Trophoblast cell (in vitro differentiated cells and primary cell): ENCODE data around the gene CTPS2.
A peak's percentile ranks its signal among the peaks of the same experiment; 100 is the strongest.
"Not testable (repeated sequence)": the region's sequence is repeated elsewhere in the genome, so short reads cannot be mapped to it uniquely, and the experiment has no call there.

Source experiments
- DNase-seq, 2 donors: peaks; one replicate each; pipeline ENCODE4 v3.0.0-alpha.2; 2016
- H2AFZ ChIP-seq: 2 replicates; pipeline ENCODE4 v1.6.1; 2013; ENCODE audit warnings: low read length, moderate library complexity, mild to moderate bottlenecking; ENCODE audit not compliant: insufficient read depth, poor library complexity
- H2AK5ac ChIP-seq: 2 replicates; pipeline ENCODE4 v1.6.1; 2013; ENCODE audit warnings: mild to moderate bottlenecking, low read length
- H2BK120ac ChIP-seq: 2 replicates; pipeline ENCODE4 v1.6.1; 2013; ENCODE audit warnings: low read length, mild to moderate bottlenecking, moderate library complexity; ENCODE audit not compliant: insufficient read depth, poor library complexity
- H2BK12ac ChIP-seq: 2 replicates; pipeline ENCODE4 v1.6.1; 2013; ENCODE audit warnings: mild to moderate bottlenecking, low read length, moderate library complexity
- H2BK5ac ChIP-seq: 2 replicates; pipeline ENCODE4 v1.6.1; 2013; ENCODE audit warnings: low read length, low read depth, moderate library complexity, mild to moderate bottlenecking; ENCODE audit not compliant: poor library complexity
- H3K14ac ChIP-seq: 2 replicates; pipeline ENCODE4 v1.6.1; 2013; ENCODE audit warnings: mild to moderate bottlenecking, low read length
- H3K18ac ChIP-seq: 2 replicates; pipeline ENCODE4 v1.6.1; 2013; ENCODE audit warnings: mild to moderate bottlenecking, low read length
- H3K23ac ChIP-seq: 2 replicates; pipeline ENCODE4 v1.6.1; 2013; ENCODE audit warnings: low read length
- H3K27ac ChIP-seq: 2 replicates; pipeline ENCODE4 v1.5.1; 2013; ENCODE audit warnings: low read depth, mild to moderate bottlenecking, inconsistent platforms, low read length, moderate library complexity
- H3K27me3 ChIP-seq: 2 replicates; pipeline ENCODE4 v1.6.1; 2013; ENCODE audit warnings: inconsistent platforms, mild to moderate bottlenecking, low read length, moderate library complexity; ENCODE audit not compliant: insufficient read depth
- H3K36me3 ChIP-seq, 2 experiments: 1 replicate in 1 of 2; 2 replicates in 1 of 2; pipeline ENCODE4 v1.6.1; 2013; ENCODE audit warnings: low read length in 2 of 2, mild to moderate bottlenecking in 2 of 2, moderate library complexity in 1 of 2; ENCODE audit not compliant: insufficient read depth in 2 of 2, control insufficient read depth in 1 of 2
- H3K4ac ChIP-seq: 2 replicates; pipeline ENCODE4 v1.6.1; 2013; ENCODE audit warnings: low read depth, mild to moderate bottlenecking, low read length, moderate library complexity
- H3K4me1 ChIP-seq, 2 experiments: 1 replicate in 1 of 2; 2 replicates in 1 of 2; pipeline ENCODE4 v1.6.1; 2013; ENCODE audit warnings: low read length in 2 of 2, mild to moderate bottlenecking in 2 of 2, moderate library complexity in 1 of 2; ENCODE audit not compliant: insufficient read depth in 2 of 2, control insufficient read depth in 1 of 2
- H3K4me2 ChIP-seq: 2 replicates; pipeline ENCODE4 v1.6.1; 2013; ENCODE audit warnings: inconsistent platforms, mild to moderate bottlenecking, low read length, moderate library complexity
- H3K4me3 ChIP-seq: 2 replicates; pipeline ENCODE4 v1.5.1; 2013; ENCODE audit warnings: mild to moderate bottlenecking, low read depth, low read length, inconsistent platforms
- H3K79me1 ChIP-seq: one replicate; pipeline ENCODE4 v1.6.1; 2013; ENCODE audit warnings: low read length
- H3K79me2 ChIP-seq: 2 replicates; pipeline ENCODE4 v1.6.1; 2013; ENCODE audit warnings: low read length, mild to moderate bottlenecking; ENCODE audit not compliant: control insufficient read depth, insufficient read depth, poor library complexity
- H3K9ac ChIP-seq: 2 replicates; pipeline ENCODE4 v1.6.1; 2013; ENCODE audit warnings: mild to moderate bottlenecking, low read length
- H3K9me3 ChIP-seq: 2 replicates; pipeline ENCODE4 v1.6.1; 2013; ENCODE audit warnings: low read depth, mild to moderate bottlenecking, control low read depth, inconsistent platforms, low read length; ENCODE audit not compliant: insufficient read depth
- H4K12ac ChIP-seq: 2 replicates; pipeline ENCODE4 v1.6.1; 2013; ENCODE audit warnings: low read depth, mild to moderate bottlenecking, low read length, moderate library complexity
- H4K8ac ChIP-seq: 2 replicates; pipeline ENCODE4 v1.6.1; 2013; ENCODE audit warnings: low read depth, mild to moderate bottlenecking, low read length, moderate library complexity
- H4K91ac ChIP-seq: one replicate; pipeline ENCODE4 v1.6.1; 2013; ENCODE audit warnings: low read depth, mild to moderate bottlenecking, low read length, moderate library complexity
- WGBS: extraction: QIAGEN DNeasy Blood & Tissue Kit; methylation state at CpG from one replicate; pipeline ENCODE4 v1.1.7; 2013; ENCODE audit warnings: missing lambda C conversion rate; ENCODE audit not compliant: insufficient read length, insufficient coverage; ENCODE audit errors: extremely low coverage; 5-methylcytosine and 5-hydroxymethylcytosine counted together

Gene CTPS2

DNA sequence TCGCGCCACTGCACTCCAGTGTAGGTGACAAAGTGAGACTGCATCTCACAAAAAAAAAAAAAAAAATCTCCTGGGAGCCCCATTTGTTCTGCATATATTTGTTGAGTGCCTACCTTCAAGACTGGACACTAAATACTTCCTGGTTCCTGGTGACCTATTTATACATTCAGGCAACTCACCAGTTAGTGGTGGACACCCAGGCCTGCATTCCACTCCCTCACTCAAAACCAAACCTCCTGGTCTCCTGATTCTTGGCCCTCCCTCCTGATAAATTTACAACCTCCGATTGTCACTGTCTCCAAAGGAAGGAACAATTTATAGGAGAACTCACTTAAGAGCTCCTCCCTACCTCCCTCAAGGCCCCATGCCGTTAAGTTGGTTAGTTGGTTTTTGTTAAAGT lies 10.0 kb upstream of the CTPS2 start:
- no peak overlapping the region for H2AFZ ChIP-seq
- no peak overlapping the region for H2BK120ac ChIP-seq
- no peak overlapping the region for H4K91ac ChIP-seq
- H3K9me3 ChIP-seq, result no peaks in the 10 kb centered on the region
- no peak overlapping the region for H3K4me3 ChIP-seq
- no peak overlapping the region for H2BK12ac ChIP-seq
- no peaks in the 10 kb centered on the region for H3K27me3 ChIP-seq
- H3K4me1 ChIP-seq, result no peaks in the 10 kb centered on the region
- no peak overlapping the region for H3K4me2 ChIP-seq
- no peak overlapping the region for H2AK5ac ChIP-seq
- no peak for DNase-seq
- no peak overlapping the region for H4K12ac ChIP-seq
- H3K79me1 ChIP-seq, result peaks cover 3% of the 10 kb centered on the region
- H3K79me2 ChIP-seq, result peaks cover 2% of the 10 kb centered on the region
- no peak overlapping the region for H3K14ac ChIP-seq
- no peak overlapping the region for H2BK5ac ChIP-seq
- H3K27ac ChIP-seq, result no peak overlapping the region
- H3K9ac ChIP-seq, result no peak overlapping the region
- no peak overlapping the region for H4K8ac ChIP-seq
- no CpG with 5 or more reads among the region's 4 CpGs for WGBS
- H3K4ac ChIP-seq, result no peak overlapping the region
- H3K23ac ChIP-seq, result no peak overlapping the region
- peaks cover 0 to 2% of the 10 kb centered on the region in 2 experiments for H3K36me3 ChIP-seq
- H3K18ac ChIP-seq, result no peak overlapping the region

DNA sequence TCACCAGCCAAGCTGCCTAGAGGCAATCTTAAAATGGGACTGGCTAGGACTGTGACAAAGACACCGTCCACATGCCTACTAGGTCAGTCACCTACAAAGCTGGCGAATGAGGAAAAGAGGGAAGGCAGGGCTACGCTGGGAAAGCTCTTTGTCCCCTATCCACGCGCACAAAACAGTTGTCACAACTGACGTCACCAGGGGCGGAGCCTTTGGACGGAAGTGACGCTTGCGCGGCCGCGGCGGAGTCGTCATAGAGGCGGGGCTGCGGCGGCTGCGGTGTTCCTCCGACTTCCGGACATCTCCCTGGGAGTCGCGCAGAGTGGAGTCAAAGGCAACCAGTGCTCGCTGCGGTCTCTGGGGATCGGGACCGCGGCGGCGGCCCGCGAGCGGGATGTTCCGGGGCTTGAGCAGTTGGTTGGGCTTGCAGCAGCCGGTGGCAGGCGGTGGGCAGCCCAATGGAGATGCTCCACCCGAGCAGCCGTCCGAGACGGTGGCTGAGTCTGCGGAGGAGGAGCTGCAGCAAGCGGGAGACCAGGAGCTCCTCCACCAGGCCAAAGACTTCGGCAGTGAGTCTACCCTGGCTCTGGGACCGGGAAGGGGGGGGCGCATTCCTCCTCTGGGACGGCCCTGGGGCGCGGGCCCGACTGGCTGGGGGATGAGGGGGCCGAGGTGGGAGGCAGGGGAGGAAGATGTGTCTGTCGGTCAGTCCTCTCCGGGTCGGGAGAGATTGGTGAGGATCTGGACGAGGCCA lies 7.0 kb upstream of the CTPS2 start, which contains the start of gene SYAP1:
SYAP1 (plus strand) TSS at position 279 of the 751 bp plus-strand sequence; CDS start at position 392, 113 bp downstream.
- Histone ChIP-seq H3K23ac (no peak within 1 kb of the TSS), H3K9ac (peak within 1 kb of the TSS; percentile 91), H4K12ac (peak within 1 kb of the TSS; percentile 23), H4K8ac (peak within 1 kb of the TSS; percentile 86), H3K36me3 (peaks cover 0 to 2% of the 10 kb centered on the region in 2 experiments), H3K14ac (peak within 1 kb of the TSS; percentile 78), H3K18ac (no peak within 1 kb of the TSS), H2BK12ac (no peak within 1 kb of the TSS), H2AK5ac (no peak within 1 kb of the TSS), H3K79me1 (peaks cover 3% of the 10 kb centered on the region), H3K4me2 (peak within 1 kb of the TSS; percentile 77), H3K27me3 (no peaks in the 10 kb centered on the region), H4K91ac (peak within 1 kb of the TSS; percentile 74), H3K4me3 (peak within 1 kb of the TSS; percentile 85), H3K79me2 (peaks cover 2% of the 10 kb centered on the region), H2AFZ (peak within 1 kb of the TSS; percentile 86), H3K4me1 (no peaks in the 10 kb centered on the region), H2BK5ac (peak within 1 kb of the TSS; percentile 46), H3K4ac (peak within 1 kb of the TSS; percentile 94), H3K9me3 (no peaks in the 10 kb centered on the region), H3K27ac (peak within 1 kb of the TSS; percentile 86), H2BK120ac (peak within 1 kb of the TSS; percentile 64)
- peak; percentile 96 to 99 for DNase-seq
- no CpG with 5 or more reads among the region's 54 CpGs for WGBS

DNA sequence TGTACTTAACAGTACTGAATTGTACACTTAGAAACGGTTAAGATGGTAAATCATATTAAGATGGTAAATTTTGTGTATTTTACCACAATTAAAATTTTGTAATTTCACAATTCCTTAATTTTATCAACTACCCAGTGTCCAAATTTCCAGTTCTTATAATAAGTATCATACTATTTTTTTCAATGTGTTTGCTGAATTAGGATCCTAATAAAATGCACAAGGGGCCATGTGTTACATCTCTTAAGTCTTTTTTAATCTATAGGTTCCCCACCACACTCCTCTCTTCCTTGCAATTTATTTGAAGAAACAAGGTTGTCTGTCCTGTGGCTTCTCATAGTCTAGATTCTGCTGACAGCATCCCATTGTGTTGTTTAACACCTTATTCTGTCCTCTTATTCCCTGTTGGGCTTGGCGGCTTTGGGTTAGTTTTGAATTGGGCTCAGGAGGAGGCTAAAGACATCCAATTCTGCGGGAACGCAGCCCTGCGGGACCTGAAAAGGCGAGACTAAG lies 6.4 kb upstream of the CTPS2 start:
- Histone ChIP-seq H3K79me2 (peaks cover 2% of the 10 kb centered on the region), H2AFZ (peak overlapping the region; percentile 59), H3K9me3 (no peaks in the 10 kb centered on the region), H3K27me3 (no peaks in the 10 kb centered on the region), H3K4me2 (peak overlapping the region; percentile 59), H3K18ac (no peak overlapping the region), H3K79me1 (peaks cover 3% of the 10 kb centered on the region), H2BK5ac (no peak overlapping the region), H3K4ac (no peak overlapping the region), H3K4me3 (peak overlapping the region; percentile 50), H2BK12ac (no peak overlapping the region), H4K91ac (no peak overlapping the region), H3K27ac (peak overlapping the region; percentile 86), H3K36me3 (no peaks in the 10 kb centered on the region), H2AK5ac (no peak overlapping the region), H4K8ac (peak overlapping the region; percentile 86), H4K12ac (no peak overlapping the region), H2BK120ac (peak overlapping the region; percentile 46), H3K4me1 (no peaks in the 10 kb centered on the region), H3K23ac (no peak overlapping the region), H3K9ac (peak overlapping the region; percentile 38), H3K14ac (peak overlapping the region; percentile 48)
- WGBS, result no CpG with 5 or more reads among the region's 6 CpGs
- no peak for DNase-seq

DNA sequence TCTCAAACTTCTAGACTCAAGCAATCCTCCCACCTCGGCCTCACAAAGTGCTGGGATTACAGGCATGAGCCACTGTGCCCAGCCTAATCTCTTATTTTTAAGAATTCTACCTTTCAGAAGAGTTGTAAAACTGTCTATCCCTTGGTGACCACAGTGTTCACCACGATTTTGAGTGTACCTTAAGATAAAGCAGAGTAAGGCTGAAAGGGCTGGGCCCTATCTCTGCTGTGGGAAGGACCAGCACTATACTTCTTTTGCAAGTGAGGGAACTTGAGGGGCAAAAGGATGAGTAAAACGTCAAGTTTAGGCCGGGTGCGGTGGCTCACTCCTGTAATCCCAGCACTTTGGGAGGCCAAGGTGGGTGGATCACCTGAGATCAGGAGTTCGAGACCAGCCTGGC lies 4.0 kb upstream of the CTPS2 start:
- not testable (repeated sequence) for H3K23ac ChIP-seq, H3K4me3 ChIP-seq, H2AK5ac ChIP-seq, H4K91ac ChIP-seq, H3K4me2 ChIP-seq, H4K8ac ChIP-seq, H4K12ac ChIP-seq, H3K36me3 ChIP-seq, H2BK12ac ChIP-seq, H2AFZ ChIP-seq, H2BK5ac ChIP-seq, H3K4me1 ChIP-seq, H3K9me3 ChIP-seq, H3K4ac ChIP-seq, H3K18ac ChIP-seq, H3K9ac ChIP-seq, H3K27me3 ChIP-seq, DNase-seq, H2BK120ac ChIP-seq, H3K14ac ChIP-seq, H3K27ac ChIP-seq
- Histone ChIP-seq H3K79me1 (peaks cover 15% of the 10 kb centered on the region), H3K79me2 (peaks cover 11% of the 10 kb centered on the region)
- no CpG with 5 or more reads among the region's 6 CpGs for WGBS
